ENCODE measurements around the gene COL17A1. TPM values are rescaled to one million over a fixed set of nuclear protein-coding genes. Genes with fewer than 3 reads are reported as not detected.

COL17A1 gene
- total and polyA plus RNA-seq, 2 donors (not counting 1 experiment from before 2014, with no cell fraction given): under 0.01 to 0.12 TPM

- Histone ChIP-seq H3K4me2 (ENCODE audit: extremely low read depth, insufficient read depth, low read length) (no peak overlapping the region), H2AFZ (ENCODE audit: low read length) (no peak overlapping the region), H3K4me1 (ENCODE audit: control insufficient read depth, extremely low read depth, insufficient read depth, low read length) (no peaks in the 10 kb centered on the region), H3K4me3 (replicated peaks in 1 of 4; ENCODE audit: control extremely low read depth in 1 of 4, insufficient read depth in 1 of 4, low read depth in 3 of 4, low read length in 4 of 4) (no peak overlapping the region), H4K20me1 (ENCODE audit: control insufficient read depth, extremely low read depth, insufficient read depth, low read length) (no peaks in the 10 kb centered on the region), H3K9me3 (ENCODE audit: control insufficient read depth, insufficient read depth, low read depth, low read length) (no peaks in the 10 kb centered on the region), H3K27ac (ENCODE audit: insufficient read depth, low read length) (no peak overlapping the region), H3K36me3 (ENCODE audit: control insufficient read depth, insufficient read depth, low read length) (peaks cover 9% of the 10 kb centered on the region), H3K27me3 (ENCODE audit: control insufficient read depth, insufficient read depth, low read length) (no peaks in the 10 kb centered on the region), H3K9ac (ENCODE audit: insufficient read depth, low read length) (no peak overlapping the region), H3K79me2 (ENCODE audit: control insufficient read depth, insufficient read depth, low read length) (no peaks in the 10 kb centered on the region)
- DNase-seq (ENCODE audit: low read depth in 2 of 2): no peak
- TF ChIP-seq CTCF (conservative IDR thresholded peaks at IDR 0.05 in 1 of 2, IDR thresholded peaks at IDR 0.05 in 1 of 2; ENCODE audit: low read depth in 1 of 2, low read length in 2 of 2) (no peak), EZH2 (IDR thresholded peaks at IDR 0.05; ENCODE audit: low read length, missing control alignments) (no peak)
Observed at GRCh38 chr10:104026762-104027161, 58.9 kb downstream of the COL17A1 start.

- H3K4me1 ChIP-seq (ENCODE audit: control insufficient read depth, extremely low read depth, insufficient read depth, low read length): no peaks in the 10 kb centered on the region
- no peak overlapping the region for H3K27ac ChIP-seq (ENCODE audit: insufficient read depth, low read length)
- H3K36me3 ChIP-seq (ENCODE audit: control insufficient read depth, insufficient read depth, low read length): peaks cover 9% of the 10 kb centered on the region
- TF ChIP-seq EZH2 (IDR thresholded peaks at IDR 0.05; ENCODE audit: low read length, missing control alignments) (no peak), CTCF (conservative IDR thresholded peaks at IDR 0.05 in 1 of 2, IDR thresholded peaks at IDR 0.05 in 1 of 2; ENCODE audit: low read depth in 1 of 2, low read length in 2 of 2) (no peak)
- no peaks in the 10 kb centered on the region for H3K9me3 ChIP-seq (ENCODE audit: control insufficient read depth, insufficient read depth, low read depth, low read length)
- H2AFZ ChIP-seq (ENCODE audit: low read length): no peak overlapping the region
- no peaks in the 10 kb centered on the region for H3K79me2 ChIP-seq (ENCODE audit: control insufficient read depth, insufficient read depth, low read length)
- H4K20me1 ChIP-seq (ENCODE audit: control insufficient read depth, extremely low read depth, insufficient read depth, low read length): no peaks in the 10 kb centered on the region
- H3K9ac ChIP-seq (ENCODE audit: insufficient read depth, low read length): no peak overlapping the region
- H3K27me3 ChIP-seq (ENCODE audit: control insufficient read depth, insufficient read depth, low read length): no peaks in the 10 kb centered on the region
- no peak overlapping the region for H3K4me3 ChIP-seq (replicated peaks in 1 of 4; ENCODE audit: control extremely low read depth in 1 of 4, insufficient read depth in 1 of 4, low read depth in 3 of 4, low read length in 4 of 4)
- H3K4me2 ChIP-seq (ENCODE audit: extremely low read depth, insufficient read depth, low read length): no peak overlapping the region
- no peak for DNase-seq (ENCODE audit: low read depth in 2 of 2)
Observed at GRCh38 chr10:104025524-104025923, 60.2 kb downstream of the COL17A1 start.

- Histone ChIP-seq H3K9ac (ENCODE audit: insufficient read depth, low read length) (no peak overlapping the region), H3K9me3 (ENCODE audit: control insufficient read depth, insufficient read depth, low read depth, low read length) (no peaks in the 10 kb centered on the region), H2AFZ (ENCODE audit: low read length) (no peak overlapping the region), H3K36me3 (ENCODE audit: control insufficient read depth, insufficient read depth, low read length) (peaks cover 12% of the 10 kb centered on the region), H3K4me1 (ENCODE audit: control insufficient read depth, extremely low read depth, insufficient read depth, low read length) (no peaks in the 10 kb centered on the region), H3K27me3 (ENCODE audit: control insufficient read depth, insufficient read depth, low read length) (no peaks in the 10 kb centered on the region), H3K4me2 (ENCODE audit: extremely low read depth, insufficient read depth, low read length) (no peak overlapping the region), H3K4me3 (replicated peaks in 1 of 4; ENCODE audit: control extremely low read depth in 1 of 4, insufficient read depth in 1 of 4, low read depth in 3 of 4, low read length in 4 of 4) (no peak overlapping the region), H3K27ac (ENCODE audit: insufficient read depth, low read length) (no peak overlapping the region), H4K20me1 (ENCODE audit: control insufficient read depth, extremely low read depth, insufficient read depth, low read length) (no peaks in the 10 kb centered on the region), H3K79me2 (ENCODE audit: control insufficient read depth, insufficient read depth, low read length) (no peaks in the 10 kb centered on the region)
- no peak for DNase-seq (ENCODE audit: low read depth in 2 of 2)
- TF ChIP-seq CTCF (conservative IDR thresholded peaks at IDR 0.05 in 1 of 2, IDR thresholded peaks at IDR 0.05 in 1 of 2; ENCODE audit: low read depth in 1 of 2, low read length in 2 of 2) (no peak), EZH2 (IDR thresholded peaks at IDR 0.05; ENCODE audit: low read length, missing control alignments) (no peak)
Observed at GRCh38 chr10:104022026-104022425, 63.7 kb downstream of the COL17A1 start.

All from fibroblast of lung (primary cell).